Astrocyte (in vitro differentiated cells and primary cell): ENCODE measurements around the gene PPP2R2B.

Experiments
- EZH2 ChIP-seq: IDR thresholded peaks from 2 replicates; pipeline ENCODE4 v1.6.1; 2012; ENCODE audit warnings: mild to moderate bottlenecking, low read length, inconsistent platforms; ENCODE audit not compliant: insufficient read depth
- TF ChIP-seq, protein P1 (sequence below): IDR thresholded peaks from 2 replicates; pipeline ENCODE4 v1.5.1; 2011; ENCODE audit warnings: low read depth, mild to moderate bottlenecking, inconsistent platforms, low read length, moderate library complexity; ENCODE audit not compliant: insufficient read depth

GRCh38 chr5:146726020-146726419, 152.5 kb downstream of the PPP2R2B start:
- TF ChIP-seq, protein P1, sequence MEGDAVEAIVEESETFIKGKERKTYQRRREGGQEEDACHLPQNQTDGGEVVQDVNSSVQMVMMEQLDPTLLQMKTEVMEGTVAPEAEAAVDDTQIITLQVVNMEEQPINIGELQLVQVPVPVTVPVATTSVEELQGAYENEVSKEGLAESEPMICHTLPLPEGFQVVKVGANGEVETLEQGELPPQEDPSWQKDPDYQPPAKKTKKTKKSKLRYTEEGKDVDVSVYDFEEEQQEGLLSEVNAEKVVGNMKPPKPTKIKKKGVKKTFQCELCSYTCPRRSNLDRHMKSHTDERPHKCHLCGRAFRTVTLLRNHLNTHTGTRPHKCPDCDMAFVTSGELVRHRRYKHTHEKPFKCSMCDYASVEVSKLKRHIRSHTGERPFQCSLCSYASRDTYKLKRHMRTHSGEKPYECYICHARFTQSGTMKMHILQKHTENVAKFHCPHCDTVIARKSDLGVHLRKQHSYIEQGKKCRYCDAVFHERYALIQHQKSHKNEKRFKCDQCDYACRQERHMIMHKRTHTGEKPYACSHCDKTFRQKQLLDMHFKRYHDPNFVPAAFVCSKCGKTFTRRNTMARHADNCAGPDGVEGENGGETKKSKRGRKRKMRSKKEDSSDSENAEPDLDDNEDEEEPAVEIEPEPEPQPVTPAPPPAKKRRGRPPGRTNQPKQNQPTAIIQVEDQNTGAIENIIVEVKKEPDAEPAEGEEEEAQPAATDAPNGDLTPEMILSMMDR = no peak
- no peak for TF ChIP-seq EZH2
